ENCODE results near the gene KIAA1958. TPM values are rescaled to one million over a fixed set of nuclear protein-coding genes. Genes with fewer than 3 reads are reported as not detected.
A peak's percentile ranks its signal among the peaks of the same experiment; 100 is the strongest.

KIAA1958 gene
- total and polyA plus RNA-seq, 10 of the 15 experiments (the other 5 are each of a cell fraction or from before 2014, with no cell fraction given): 0.53 to 8.7 (median 4.0) TPM

DNA sequence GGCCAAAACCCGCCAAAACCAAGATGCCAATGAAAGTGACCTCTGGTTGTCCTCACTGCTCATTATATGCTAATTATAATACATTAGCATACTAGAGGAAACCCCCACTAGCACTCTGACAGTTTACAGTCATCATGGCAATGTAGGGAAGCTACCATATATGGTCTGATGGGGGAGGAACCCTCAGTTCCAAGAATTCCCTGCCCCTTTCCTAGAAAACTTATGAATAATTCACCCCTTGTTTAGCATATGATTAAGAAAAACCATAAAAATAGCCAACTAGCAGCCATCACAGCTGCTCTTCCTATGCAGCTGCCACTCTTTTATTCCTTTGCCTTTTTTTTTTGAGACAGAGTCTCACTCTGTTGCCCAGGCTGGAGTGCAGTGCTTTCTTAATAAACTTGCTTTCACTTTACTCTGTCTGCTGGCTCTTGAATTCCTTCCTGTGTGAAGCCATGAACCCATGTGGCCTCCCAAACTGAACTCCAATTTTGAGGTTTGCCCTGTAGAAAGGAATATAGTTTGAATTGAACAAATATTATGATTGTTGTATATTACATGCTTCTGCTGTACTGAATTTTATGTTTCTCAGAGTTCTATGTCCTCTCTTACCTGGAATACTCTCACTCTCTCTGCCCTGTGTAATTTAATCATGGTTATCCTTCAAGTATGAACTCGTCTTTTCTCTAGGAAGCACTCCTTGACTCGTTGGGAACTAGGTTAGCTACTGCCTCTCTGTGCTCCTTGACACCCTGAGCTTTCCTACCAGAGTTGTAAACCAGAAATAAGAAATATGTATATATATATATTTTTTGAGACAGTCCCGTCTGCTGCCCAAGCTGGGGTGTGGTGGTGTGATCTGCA is 59.8 kb downstream of the KIAA1958 start:
- ATAC-seq: peak; percentile 86
- H3K27me3 ChIP-seq (replicated peaks in 1 of 2; ENCODE audit: control insufficient read depth in 2 of 2, insufficient read depth in 2 of 2, low read length in 1 of 2): no peaks in the 10 kb centered on the region
- no peak for TF ChIP-seq NFYB (IDR thresholded peaks at IDR 0.05; ENCODE audit: insufficient read depth, low read depth, low read length)
- peak; percentile 52 for TF ChIP-seq NR2F1 (conservative IDR thresholded peaks at IDR 0.05)
- TF ChIP-seq ZBED1 (IDR thresholded peaks at IDR 0.05; ENCODE audit: borderline replicate concordance): no peak
- TF ChIP-seq SUZ12 (IDR thresholded peaks at IDR 0.05; ENCODE audit: unreplicated experiment): no peak
- TF ChIP-seq SRF (IDR thresholded peaks at IDR 0.05; ENCODE audit: low read depth in 2 of 2, low read length in 2 of 2): 0 out of 4 replicates have a peak, but pooled peaks of 1 of the 2 experiments have one; percentile 72
- no peak for TF ChIP-seq YY1 (IDR thresholded peaks at IDR 0.05; ENCODE audit: low read depth, low read length)
- TF ChIP-seq, protein P1, sequence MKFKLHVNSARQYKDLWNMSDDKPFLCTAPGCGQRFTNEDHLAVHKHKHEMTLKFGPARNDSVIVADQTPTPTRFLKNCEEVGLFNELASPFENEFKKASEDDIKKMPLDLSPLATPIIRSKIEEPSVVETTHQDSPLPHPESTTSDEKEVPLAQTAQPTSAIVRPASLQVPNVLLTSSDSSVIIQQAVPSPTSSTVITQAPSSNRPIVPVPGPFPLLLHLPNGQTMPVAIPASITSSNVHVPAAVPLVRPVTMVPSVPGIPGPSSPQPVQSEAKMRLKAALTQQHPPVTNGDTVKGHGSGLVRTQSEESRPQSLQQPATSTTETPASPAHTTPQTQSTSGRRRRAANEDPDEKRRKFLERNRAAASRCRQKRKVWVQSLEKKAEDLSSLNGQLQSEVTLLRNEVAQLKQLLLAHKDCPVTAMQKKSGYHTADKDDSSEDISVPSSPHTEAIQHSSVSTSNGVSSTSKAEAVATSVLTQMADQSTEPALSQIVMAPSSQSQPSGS (IDR thresholded peaks at IDR 0.05; ENCODE audit: low read length): no peak
- no peak for TF ChIP-seq ZNF274 (IDR thresholded peaks at IDR 0.05; ENCODE audit: insufficient read depth, insufficient read length)
- TF ChIP-seq, protein P2, sequence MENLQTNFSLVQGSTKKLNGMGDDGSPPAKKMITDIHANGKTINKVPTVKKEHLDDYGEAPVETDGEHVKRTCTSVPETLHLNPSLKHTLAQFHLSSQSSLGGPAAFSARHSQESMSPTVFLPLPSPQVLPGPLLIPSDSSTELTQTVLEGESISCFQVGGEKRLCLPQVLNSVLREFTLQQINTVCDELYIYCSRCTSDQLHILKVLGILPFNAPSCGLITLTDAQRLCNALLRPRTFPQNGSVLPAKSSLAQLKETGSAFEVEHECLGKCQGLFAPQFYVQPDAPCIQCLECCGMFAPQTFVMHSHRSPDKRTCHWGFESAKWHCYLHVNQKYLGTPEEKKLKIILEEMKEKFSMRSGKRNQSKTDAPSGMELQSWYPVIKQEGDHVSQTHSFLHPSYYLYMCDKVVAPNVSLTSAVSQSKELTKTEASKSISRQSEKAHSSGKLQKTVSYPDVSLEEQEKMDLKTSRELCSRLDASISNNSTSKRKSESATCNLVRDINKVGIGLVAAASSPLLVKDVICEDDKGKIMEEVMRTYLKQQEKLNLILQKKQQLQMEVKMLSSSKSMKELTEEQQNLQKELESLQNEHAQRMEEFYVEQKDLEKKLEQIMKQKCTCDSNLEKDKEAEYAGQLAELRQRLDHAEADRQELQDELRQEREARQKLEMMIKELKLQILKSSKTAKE (IDR thresholded peaks at IDR 0.05; ENCODE audit: low read depth, poor library complexity, severe bottlenecking): no peak
- in situ Hi-C loops (cut with MboI): no loop called here
- ChIA-PET SMC1A (ENCODE audit: uncharacterized antibody, unreplicated experiment) (no interaction called here), CTCF (interaction anchor here (0.6 kb wide), 1 partner anchor 1457 kb away, joined by 3 read pairs; no protein-coding TSS in a partner anchor), RAD21 (ENCODE audit: unreplicated experiment) (no interaction called here), POLR2A (interaction anchor here (1.0 kb wide), 1 partner anchor 14 kb away, joined by 3 read pairs; no protein-coding TSS in a partner anchor)
- no peak overlapping the region for H3K4me2 ChIP-seq (ENCODE audit: control insufficient read depth, insufficient read depth)
- H4K20me1 ChIP-seq (ENCODE audit: control insufficient read depth, insufficient read depth): 0 out of 2 replicates have a peak, but pooled peaks cover 3% of the 10 kb centered on the region
- WGBS (ENCODE audit: insufficient coverage, insufficient replicate concordance, low lambda C conversion rate, missing lambda C conversion rate): 59% methylated on average over 4 of the region's 4 CpGs
- no peaks in the 10 kb centered on the region; the same call in 1 of the 3 replicates for H3K9me3 ChIP-seq (replicated peaks; ENCODE audit: control insufficient read depth, insufficient read depth, low read length)
- no peaks in the 10 kb centered on the region for H3K4me1 ChIP-seq (ENCODE audit: control insufficient read depth, insufficient read depth, low read length)
- H3K4me3 ChIP-seq: no peak overlapping the region
- DNase-seq (ENCODE audit: low read depth, low spot score): no peak
- H3K27ac ChIP-seq (ENCODE audit: control insufficient read depth, insufficient read depth): no peak overlapping the region
- intact Hi-C loops (cut with micrococcal nuclease; ENCODE audit: unreplicated experiment): loop anchor here (5.0 kb wide), 1 partner anchor 59 kb away; the partner anchor contains the start of gene KIAA1958
- no peak overlapping the region for H3K9ac ChIP-seq (ENCODE audit: control insufficient read depth, insufficient read depth, low read length)
- BruUV-seq (replicated peaks): no TSS peak
- H2AFZ ChIP-seq (ENCODE audit: control insufficient read depth, low read depth, low read length): no peak overlapping the region; the same call in 1 of the 2 replicates
- H3K36me3 ChIP-seq (ENCODE audit: control insufficient read depth in 2 of 2, insufficient read depth in 2 of 2, low read length in 1 of 2): no peaks in the 10 kb centered on the region
- no peaks in the 10 kb centered on the region; the same call in 1 of the 2 replicates for H3K79me2 ChIP-seq (ENCODE audit: control insufficient read depth, insufficient read depth, low read length)
- FAIRE-seq: no peak

Measured in GM12878 (cell line).